ENCODE data around the gene CA5A. TPM values are rescaled to one million over a fixed set of nuclear protein-coding genes. Genes with fewer than 3 reads are reported as not detected.

CA5A gene
- total and polyA plus RNA-seq, 2 of the 13 experiments (the other 11 are each of a cell fraction or from before 2014, with no cell fraction given): 66.8 to 106 TPM

- TF ChIP-seq TFE3 (CRISPR knock-in tag; IDR thresholded peaks at IDR 0.05): no peak
- TF ChIP-seq ZNF501 (CRISPR knock-in tag; IDR thresholded peaks at IDR 0.05): 0 out of 2 replicates have a peak, but pooled peaks have one; percentile 16
These were observed 29.8 kb upstream of the CA5A start (continued) for GRCh38 chr16:87966064-87966645.

- DNase-seq (ENCODE audit: low spot score) (no peak), ATAC-seq (no peak), FAIRE-seq (no peak)
- H3K9me3 ChIP-seq (ENCODE audit: low read length): no peaks in the 10 kb centered on the region
- H3K4me2 ChIP-seq (ENCODE audit: low read depth, low read length): no peak overlapping the region
- in situ Hi-C loops (cut with HindIII; ENCODE audit: extremely low pct_ligation_motif_present, low pct_unique_long_range_greater_than_20kb) (no loop called here), intact Hi-C loops (cut with micrococcal nuclease; ENCODE audit: unreplicated experiment) (no loop called here)
- no peak overlapping the region for H3K27ac ChIP-seq (ENCODE audit: extremely low read length, insufficient read depth, low read length)
- no peaks in the 10 kb centered on the region for H4K20me1 ChIP-seq (ENCODE audit: insufficient read depth, low read length)
- ChIA-PET CTCF (ENCODE audit: low intra/inter-chr PET ratio, low total read pairs) (no interaction called here), POLR2A (no interaction called here)
- BruUV-seq (replicated peaks): no TSS peak
- no peaks in the 10 kb centered on the region for H3K36me3 ChIP-seq (replicated peaks in 1 of 2; ENCODE audit: control insufficient read depth in 1 of 2, insufficient read depth in 2 of 2, low read length in 2 of 2)
- H3K4me1 ChIP-seq (ENCODE audit: insufficient read depth, low read length): peaks cover 45% of the 10 kb centered on the region
- H2AFZ ChIP-seq (ENCODE audit: low read length): no peak overlapping the region
- H3K9ac ChIP-seq (ENCODE audit: insufficient read depth, low read depth, low read length): no peak overlapping the region
- 92% methylated on average over 11 of the region's 11 CpGs for WGBS (ENCODE audit: low lambda C conversion rate)
- TF ChIP-seq ZNF432 (CRISPR knock-in tag; IDR thresholded peaks at IDR 0.05; ENCODE audit: borderline replicate concordance) (no peak), RERE (CRISPR knock-in tag; IDR thresholded peaks at IDR 0.05; ENCODE audit: low read depth) (no peak), MXI1 (IDR thresholded peaks at IDR 0.05; ENCODE audit: borderline replicate concordance, low read depth, low read length) (no peak), ZNF576 (CRISPR knock-in tag; IDR thresholded peaks at IDR 0.05) (no peak), ZZZ3 (CRISPR knock-in tag; IDR thresholded peaks at IDR 0.05; ENCODE audit: borderline replicate concordance) (no peak), DMAP1 (CRISPR knock-in tag; IDR thresholded peaks at IDR 0.05) (no peak), ZNF790 (CRISPR knock-in tag; IDR thresholded peaks at IDR 0.05; ENCODE audit: borderline replicate concordance) (no peak), ELF3 (CRISPR knock-in tag; IDR thresholded peaks at IDR 0.05) (no peak), GTF3A (CRISPR knock-in tag; conservative IDR thresholded peaks at IDR 0.05) (no peak), ZNF124 (CRISPR knock-in tag; IDR thresholded peaks at IDR 0.05) (no peak), ZNF12 (CRISPR knock-in tag; IDR thresholded peaks at IDR 0.05) (no peak), ZFY (CRISPR knock-in tag; IDR thresholded peaks at IDR 0.05) (no peak), ZNF530 (CRISPR knock-in tag; IDR thresholded peaks at IDR 0.05; ENCODE audit: low read depth) (no peak)
- no peaks in the 10 kb centered on the region for H3K27me3 ChIP-seq (ENCODE audit: control insufficient read depth in 1 of 2, insufficient read depth in 2 of 2, low read length in 2 of 2)
- H3K79me2 ChIP-seq (ENCODE audit: insufficient read depth, low read length): peaks cover 69% of the 10 kb centered on the region
- H3K4me3 ChIP-seq (replicated peaks in 1 of 3; ENCODE audit: insufficient read depth in 1 of 3, low read depth in 2 of 3, low read length in 3 of 3): no peak overlapping the region
These were observed 29.1 kb upstream of the CA5A start for GRCh38 chr16:87965417-87965816.
